Parathyroid adenoma (tissue), 2 donors: ENCODE data around the gene SCN8A.

Experiments
- H2AFZ ChIP-seq: fragments of 300-600 bp; sonication (generic); one replicate; pipeline ENCODE4 v1.7.0; 2017; ENCODE audit warnings: antibody characterized with exemption, mild to moderate bottlenecking
- H3K27ac ChIP-seq: fragments of 300-600 bp; sonication (generic); one replicate; pipeline ENCODE4 v1.7.0; 2017
- H3K27me3 ChIP-seq: fragments of 300-600 bp; sonication (generic); one replicate; pipeline ENCODE4 v1.7.0; 2017; ENCODE audit warnings: low read length; ENCODE audit not compliant: control insufficient read depth, insufficient read depth
- H3K36me3 ChIP-seq: fragments of 300-600 bp; sonication (generic); one replicate; pipeline ENCODE4 v1.7.0; 2017; ENCODE audit warnings: low read length; ENCODE audit not compliant: control insufficient read depth, insufficient read depth
- H3K4me1 ChIP-seq: fragments of 300-600 bp; sonication (generic); one replicate; pipeline ENCODE4 v1.7.0; 2017; ENCODE audit warnings: control low read depth
- H3K4me2 ChIP-seq: fragments of 300-600 bp; sonication (generic); one replicate; pipeline ENCODE4 v1.7.0; 2017; ENCODE audit warnings: low read length
- H3K4me3 ChIP-seq: fragments of 300-600 bp; sonication (generic); one replicate; pipeline ENCODE4 v1.7.0; 2017; ENCODE audit warnings: low read depth, low read length
- H3K79me2 ChIP-seq: fragments of 300-600 bp; sonication (generic); one replicate; pipeline ENCODE4 v1.7.0; 2017; ENCODE audit warnings: control low read depth
- H3K9ac ChIP-seq: fragments of 300-600 bp; sonication (generic); one replicate; pipeline ENCODE4 v1.7.0; 2017; ENCODE audit warnings: mild to moderate bottlenecking
- H3K9me3 ChIP-seq: fragments of 300-600 bp; sonication (generic); one replicate; pipeline ENCODE4 v1.7.0; 2017; ENCODE audit warnings: low read length; ENCODE audit not compliant: control insufficient read depth
- TF ChIP-seq, protein P1 (sequence below): fragments of 300-600 bp; sonication (generic); IDR thresholded peaks from one replicate; pipeline ENCODE4 v1.7.0; 2017; ENCODE audit warnings: antibody characterized with exemption, mild to moderate bottlenecking
- donor health status: primary hyperparathyroidism.

SCN8A gene

DNA sequence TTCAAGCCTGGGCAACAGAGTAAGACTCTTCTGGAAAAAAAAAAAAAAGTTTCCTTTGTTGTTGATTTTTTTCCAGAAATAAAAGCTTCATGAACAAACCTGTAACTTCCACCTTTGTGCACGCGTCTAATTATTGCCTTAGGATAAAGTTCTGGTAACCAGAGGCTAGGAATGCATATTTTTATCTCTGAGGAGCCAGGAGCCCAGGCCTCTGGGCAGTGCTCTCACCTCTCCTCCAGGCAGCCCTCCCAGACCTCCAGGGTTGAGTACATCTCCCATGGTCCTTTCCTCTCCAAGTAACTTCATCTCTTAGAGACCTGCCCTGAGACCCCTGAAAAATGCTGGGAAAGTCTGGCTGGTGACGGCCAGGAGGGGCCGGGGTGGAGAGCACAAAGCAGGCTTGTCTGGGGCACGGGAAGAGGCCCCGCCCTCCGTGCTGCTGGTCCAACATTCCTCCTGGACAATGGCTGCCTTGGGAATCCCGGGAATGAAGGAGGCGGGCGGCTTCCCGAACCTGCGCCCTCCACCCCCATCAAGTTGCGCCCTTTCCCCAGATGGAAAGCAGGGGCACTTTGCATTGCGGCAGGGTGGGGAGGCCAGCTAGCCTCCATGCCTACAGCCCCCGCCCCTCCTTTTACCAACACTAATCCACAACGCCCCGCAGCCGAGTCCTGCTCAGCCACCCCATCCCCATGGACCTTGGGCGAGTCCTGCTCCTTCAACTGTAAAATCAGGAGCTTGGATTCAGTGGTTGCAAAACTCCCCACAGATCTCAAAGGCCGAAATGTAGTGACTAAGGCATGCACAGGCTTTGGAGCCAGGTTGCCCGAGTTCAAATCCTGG, 264.8 kb downstream of the SCN8A start:
- H3K27ac ChIP-seq, result no peak overlapping the region
- no peaks in the 10 kb centered on the region for H3K36me3 ChIP-seq
- no peak overlapping the region for H3K4me2 ChIP-seq
- no peak overlapping the region for H3K9ac ChIP-seq
- no peaks in the 10 kb centered on the region for H3K27me3 ChIP-seq
- no peak overlapping the region for H2AFZ ChIP-seq
- peaks cover 8% of the 10 kb centered on the region for H3K4me1 ChIP-seq
- H3K79me2 ChIP-seq, result peaks cover 2% of the 10 kb centered on the region
- no peak overlapping the region for H3K4me3 ChIP-seq
- no peaks in the 10 kb centered on the region for H3K9me3 ChIP-seq
- TF ChIP-seq, protein P1, sequence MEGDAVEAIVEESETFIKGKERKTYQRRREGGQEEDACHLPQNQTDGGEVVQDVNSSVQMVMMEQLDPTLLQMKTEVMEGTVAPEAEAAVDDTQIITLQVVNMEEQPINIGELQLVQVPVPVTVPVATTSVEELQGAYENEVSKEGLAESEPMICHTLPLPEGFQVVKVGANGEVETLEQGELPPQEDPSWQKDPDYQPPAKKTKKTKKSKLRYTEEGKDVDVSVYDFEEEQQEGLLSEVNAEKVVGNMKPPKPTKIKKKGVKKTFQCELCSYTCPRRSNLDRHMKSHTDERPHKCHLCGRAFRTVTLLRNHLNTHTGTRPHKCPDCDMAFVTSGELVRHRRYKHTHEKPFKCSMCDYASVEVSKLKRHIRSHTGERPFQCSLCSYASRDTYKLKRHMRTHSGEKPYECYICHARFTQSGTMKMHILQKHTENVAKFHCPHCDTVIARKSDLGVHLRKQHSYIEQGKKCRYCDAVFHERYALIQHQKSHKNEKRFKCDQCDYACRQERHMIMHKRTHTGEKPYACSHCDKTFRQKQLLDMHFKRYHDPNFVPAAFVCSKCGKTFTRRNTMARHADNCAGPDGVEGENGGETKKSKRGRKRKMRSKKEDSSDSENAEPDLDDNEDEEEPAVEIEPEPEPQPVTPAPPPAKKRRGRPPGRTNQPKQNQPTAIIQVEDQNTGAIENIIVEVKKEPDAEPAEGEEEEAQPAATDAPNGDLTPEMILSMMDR, result no peak

DNA sequence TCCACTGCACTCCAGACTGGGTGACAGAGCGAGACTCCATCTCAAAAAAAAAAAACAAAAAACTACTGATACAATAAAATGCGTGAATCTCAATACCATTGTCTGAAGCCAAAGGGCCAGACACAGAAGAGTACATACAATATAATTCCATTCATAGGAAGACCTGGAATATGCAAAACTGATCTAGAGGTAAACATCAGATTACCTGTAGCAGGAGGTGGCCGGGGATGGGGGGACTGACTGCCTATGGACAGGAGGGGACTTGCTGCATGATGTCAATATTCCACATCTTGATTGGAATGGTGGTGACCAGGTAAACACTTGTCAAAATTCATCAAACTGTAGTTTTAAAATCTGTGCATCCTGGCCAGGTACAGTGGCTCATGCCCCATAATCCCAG, 270.0 kb downstream of the SCN8A start:
- H3K27me3 ChIP-seq, result no peaks in the 10 kb centered on the region
- no peak overlapping the region for H2AFZ ChIP-seq
- no peaks in the 10 kb centered on the region for H3K9me3 ChIP-seq
- TF ChIP-seq, protein P1, result no peak
- no peak overlapping the region for H3K4me2 ChIP-seq
- no peaks in the 10 kb centered on the region for H3K79me2 ChIP-seq
- H3K27ac ChIP-seq, result no peak overlapping the region
- no peaks in the 10 kb centered on the region for H3K36me3 ChIP-seq
- no peak overlapping the region for H3K4me3 ChIP-seq
- H3K9ac ChIP-seq, result no peak overlapping the region
- H3K4me1 ChIP-seq, result no peaks in the 10 kb centered on the region
